HG02970 (cell line): ENCODE data around the gene SSB.
"Not testable (repeated sequence)": the region's sequence is repeated elsewhere in the genome, so short reads cannot be mapped to it uniquely, and the experiment has no call there.

Experiments used
- ATAC-seq: cut with Tn5 transposase; IDR thresholded peaks from one replicate; pipeline ENCODE4 v1.9.1; 2021; ENCODE audit warnings: mild to moderate bottlenecking, moderate library complexity, moderate number of reproducible peaks; ENCODE audit not compliant: unreplicated experiment, low FRiP score

Gene SSB

DNA sequence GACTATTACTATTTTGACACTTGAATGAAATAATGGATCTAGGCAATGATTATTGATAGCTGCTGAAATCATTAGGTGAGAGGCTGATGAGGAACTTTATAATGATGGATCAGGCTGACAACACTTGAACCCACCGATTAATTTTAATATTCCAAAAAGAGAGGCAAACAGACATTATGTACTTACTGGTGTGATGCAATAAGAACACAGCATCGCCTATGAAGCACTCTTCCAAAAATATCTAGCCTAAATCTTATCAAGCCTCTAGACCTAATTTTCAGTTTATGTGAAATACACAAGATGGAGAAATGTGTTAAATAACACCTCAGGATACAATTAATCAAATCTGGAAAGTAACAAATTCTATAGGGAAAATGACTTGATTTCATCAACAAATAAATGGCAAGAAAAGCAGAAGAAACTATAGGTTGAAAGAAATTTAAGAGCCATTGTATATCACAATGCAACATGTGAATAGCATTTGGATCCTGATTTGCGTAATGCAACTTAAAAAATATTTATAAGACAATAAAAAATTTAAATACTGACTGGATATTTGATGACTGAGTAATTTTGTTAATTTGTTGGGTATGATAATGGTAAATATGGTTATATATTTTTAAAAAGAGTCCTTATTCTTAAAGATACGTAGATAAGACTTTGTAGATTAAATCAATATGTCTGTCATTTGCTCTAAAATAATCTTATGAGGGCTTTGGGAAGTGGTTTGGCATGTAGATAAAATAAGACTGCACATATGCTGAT, 17.2 kb upstream of the SSB start:
- no peak for ATAC-seq

DNA sequence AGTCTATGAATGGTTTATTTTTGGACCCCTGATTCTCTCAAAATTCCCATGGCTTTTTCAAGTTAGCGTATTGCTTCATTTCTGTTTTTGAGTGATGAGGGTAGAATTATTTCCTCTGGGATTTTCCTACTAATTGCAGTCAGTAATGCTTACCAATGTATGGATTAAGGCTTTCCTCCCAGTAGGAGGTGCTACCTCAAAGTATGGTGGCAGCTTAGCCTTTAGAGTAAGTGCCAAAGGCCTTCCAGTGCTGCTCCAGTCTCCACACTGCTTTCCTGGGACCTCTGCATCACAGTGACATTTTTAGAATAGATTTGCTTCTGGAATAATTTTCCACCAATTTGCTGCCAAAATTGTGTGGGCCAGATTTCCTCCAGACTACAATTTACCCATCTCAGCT, 16.2 kb upstream of the SSB start:
- ATAC-seq = no peak

DNA sequence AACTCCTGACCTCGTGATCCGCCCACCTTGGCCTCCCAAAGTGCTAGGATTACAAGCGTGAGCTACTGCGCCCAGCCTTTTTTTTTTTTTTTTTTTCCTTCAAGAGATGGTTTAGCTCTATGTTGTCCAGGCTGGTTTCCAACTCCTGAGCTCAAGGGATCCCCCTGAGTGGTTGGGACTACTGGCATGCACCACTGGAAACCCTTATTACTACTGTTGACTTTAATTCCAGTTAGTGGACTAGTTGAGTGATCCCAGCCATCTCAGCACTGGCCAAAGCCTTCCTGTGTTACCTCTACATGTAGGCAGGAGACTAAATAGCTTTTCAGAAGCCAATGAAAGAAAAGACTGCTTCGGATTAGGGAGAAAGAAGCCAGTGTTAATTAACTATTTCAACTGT, 8.1 kb upstream of the SSB start:
- ATAC-seq = no peak

DNA sequence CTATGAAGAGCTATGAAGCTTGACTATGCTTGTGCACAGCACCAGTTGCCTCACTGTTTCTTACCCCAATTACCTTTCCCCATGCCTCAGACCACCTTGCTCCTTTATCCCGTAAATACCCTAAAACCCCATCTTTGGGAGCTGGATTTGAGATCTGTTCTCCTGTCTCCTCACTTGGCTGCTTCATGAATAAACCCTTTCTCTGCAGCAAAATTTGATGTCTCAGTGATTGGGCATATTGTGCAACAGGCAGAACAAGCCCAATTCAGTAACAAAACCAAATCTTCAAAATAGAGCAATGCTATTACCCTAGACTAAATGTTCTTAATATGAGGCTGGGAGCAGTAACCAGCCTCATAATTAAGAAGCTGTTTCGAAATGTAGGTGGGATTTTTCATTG, 3.5 kb upstream of the SSB start:
- ATAC-seq = no peak

DNA sequence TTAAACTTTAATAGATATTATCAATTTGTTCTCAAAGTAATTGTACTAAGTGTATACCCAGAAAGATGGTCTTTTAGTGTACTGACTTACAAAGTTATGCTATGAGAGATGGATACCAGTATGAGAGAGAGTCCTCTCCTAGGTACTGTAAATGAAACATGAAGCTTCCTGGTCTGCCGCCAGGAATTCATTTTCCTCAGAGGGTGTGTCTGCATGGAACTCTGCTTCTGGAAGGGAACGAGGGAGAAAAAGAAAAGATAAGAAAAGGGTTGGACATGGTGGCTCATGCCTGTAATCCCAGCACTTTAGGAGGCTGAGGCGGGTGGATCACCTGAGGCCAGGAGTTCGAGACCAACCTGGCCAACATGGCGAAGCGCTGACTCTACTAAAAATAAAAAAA, 2.2 kb upstream of the SSB start:
- ATAC-seq = no peak

DNA sequence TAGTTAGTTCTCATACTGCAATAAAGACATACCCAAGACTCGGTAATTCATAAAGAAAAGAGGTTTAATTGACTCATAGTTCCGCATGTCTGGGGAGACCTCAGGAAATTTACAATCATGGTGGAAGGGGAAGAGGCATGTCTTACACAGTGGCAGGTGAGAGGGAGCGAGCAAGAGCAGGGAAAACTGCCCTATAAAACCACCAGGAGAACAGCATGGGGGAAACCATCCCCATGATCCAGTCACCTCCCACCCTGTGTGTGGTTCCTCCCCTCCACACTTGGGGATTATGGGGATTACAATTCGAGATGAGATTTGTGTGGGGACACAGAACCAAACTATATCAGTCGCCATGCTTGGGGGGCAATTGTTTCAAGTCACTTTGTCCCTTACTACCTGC, 1.1 kb upstream of the SSB start:
- ATAC-seq = no peak

DNA sequence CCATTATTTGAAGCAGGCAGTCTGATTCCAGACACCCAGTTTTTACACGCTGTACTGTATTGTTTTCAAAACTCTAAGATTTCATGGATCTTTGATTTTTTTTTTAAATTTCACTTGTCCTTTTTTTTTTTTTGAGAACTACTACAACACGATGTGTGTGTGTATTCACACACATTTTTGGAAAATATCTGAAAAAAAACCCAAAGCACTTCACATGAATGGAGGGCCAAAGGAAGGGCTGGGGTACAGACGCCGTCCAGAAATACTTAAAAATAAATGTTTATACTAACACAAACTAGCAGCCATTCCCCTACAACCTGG, 314 bp upstream of the SSB start:
- ATAC-seq = no peak

DNA sequence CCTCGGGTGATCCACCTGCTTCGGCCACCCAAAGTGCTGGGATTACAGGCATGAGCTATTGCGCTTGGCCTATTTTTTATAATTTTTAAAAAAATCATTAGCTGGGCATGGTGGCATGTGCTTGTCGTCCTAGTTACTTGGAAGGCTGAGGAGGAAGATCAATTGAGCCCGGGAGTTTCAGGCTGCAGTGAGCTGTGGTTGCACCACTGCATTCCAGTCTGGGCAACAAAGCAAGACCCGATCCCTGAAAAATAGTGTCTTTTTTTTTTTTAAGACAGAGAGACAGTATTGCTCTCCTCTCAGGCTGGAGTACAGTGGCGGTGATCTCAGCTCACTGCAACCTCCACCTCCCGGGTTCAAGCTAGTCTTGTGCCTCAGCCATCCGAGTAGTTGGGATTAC, 4.8 kb downstream of the SSB start:
- no peak for ATAC-seq

DNA sequence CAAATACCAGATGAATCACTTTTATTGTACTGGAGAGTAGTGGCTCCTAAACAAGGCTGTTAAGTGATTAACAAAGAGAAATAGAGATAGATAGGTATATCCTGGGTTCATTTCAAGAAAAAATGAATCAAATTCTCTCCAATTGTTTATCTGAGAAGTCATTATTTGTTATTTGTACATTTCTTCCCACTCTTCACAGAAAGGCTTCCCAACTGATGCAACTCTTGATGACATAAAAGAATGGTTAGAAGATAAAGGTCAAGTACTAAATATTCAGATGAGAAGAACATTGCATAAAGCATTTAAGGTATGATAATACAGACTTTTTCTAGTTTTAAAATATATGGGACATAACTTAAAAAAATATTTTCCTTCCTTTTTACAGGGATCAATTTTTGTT, 7.9 kb downstream of the SSB start:
- ATAC-seq = no peak

DNA sequence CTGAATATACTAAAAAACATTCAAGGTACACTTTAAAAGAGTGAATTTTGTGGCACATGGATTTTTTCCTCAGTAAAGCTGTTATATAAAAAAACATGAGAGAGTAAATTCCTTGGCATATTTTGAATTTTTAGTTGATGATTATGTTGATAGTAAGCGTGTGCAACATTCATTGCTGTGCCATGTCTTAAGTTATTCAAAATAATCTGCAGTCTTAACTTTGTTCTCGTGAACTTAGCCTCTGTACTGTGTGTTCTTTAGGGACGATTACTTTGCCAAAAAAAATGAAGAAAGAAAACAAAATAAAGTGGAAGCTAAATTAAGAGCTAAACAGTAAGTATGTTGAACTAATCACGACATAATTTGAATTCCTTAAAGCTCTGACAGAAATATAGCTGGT, 9.6 kb downstream of the SSB start:
- ATAC-seq = no peak

DNA sequence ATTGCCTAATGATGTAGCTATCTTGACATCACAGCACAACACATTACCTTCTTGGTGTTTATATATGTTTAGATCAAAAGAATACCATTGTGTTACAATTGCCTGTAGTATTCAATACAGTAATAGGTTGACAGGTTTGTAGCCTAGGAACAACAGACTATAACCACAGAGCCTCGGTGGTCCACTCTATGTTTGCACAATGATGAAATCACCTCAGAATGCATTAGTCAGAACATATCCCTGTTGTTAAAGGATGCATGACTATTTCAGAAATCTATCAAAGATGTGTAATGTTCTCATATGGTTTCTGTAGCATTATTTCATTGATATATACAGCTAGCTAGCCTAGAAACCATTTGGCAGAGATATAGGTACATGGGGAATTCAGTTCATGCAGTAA, 17.2 kb downstream of the SSB start:
- ATAC-seq = no peak

DNA sequence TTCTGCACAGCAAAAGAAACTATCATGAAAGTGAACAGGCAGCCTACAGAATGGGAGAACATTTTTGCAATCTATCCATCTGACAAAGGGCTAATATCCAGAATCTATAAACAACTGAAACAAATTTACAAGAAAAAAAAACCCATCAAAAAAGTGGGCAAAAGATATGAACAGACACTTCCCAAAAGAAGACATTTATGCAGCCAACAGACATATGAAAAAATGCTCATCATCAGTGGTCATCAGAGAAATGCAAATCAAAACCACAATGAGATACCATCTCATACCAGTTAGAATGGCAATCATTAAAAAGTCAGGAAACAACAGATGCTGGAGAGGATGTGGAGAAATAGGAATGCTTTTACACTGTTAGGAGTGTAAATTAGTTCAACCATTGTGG, 18.3 kb downstream of the SSB start:
- not testable (repeated sequence) for ATAC-seq

DNA sequence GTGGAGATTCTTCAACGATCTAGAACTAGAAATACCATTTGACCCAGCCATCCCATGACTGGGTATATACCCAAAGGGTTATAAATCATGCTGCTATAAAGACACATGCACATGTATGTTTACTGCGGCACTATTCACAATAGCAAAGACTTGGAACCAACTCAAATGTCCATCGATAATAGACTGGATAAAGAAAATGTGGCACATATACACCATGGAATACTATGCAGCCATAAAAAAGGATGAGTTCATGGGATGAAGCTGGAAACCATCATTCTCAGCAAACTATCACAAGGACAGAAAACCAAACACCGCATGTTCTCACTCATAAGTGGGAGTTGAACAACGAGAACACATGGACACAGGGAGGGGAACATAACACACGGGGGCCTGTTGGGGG, 18.7 kb downstream of the SSB start:
- ATAC-seq = not testable (repeated sequence)

DNA sequence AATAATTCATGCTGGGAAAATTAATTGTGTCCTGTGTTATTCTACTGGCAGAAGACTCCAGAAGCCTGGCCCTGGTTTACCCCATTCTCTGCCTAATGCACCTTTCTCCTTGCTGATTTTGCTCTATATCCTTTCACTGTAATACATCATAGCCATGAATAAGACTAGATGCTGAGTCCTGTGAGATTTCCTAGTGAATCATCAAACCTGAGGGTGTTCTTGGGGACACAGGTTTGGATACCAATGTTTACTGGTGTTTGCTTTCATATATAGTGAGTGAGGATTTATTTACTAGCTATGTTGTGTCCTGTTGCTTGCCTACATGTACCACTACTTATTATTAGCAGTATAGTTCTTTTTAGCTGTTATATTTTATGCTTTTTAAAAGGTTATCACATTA, 19.6 kb downstream of the SSB start:
- ATAC-seq = no peak

DNA sequence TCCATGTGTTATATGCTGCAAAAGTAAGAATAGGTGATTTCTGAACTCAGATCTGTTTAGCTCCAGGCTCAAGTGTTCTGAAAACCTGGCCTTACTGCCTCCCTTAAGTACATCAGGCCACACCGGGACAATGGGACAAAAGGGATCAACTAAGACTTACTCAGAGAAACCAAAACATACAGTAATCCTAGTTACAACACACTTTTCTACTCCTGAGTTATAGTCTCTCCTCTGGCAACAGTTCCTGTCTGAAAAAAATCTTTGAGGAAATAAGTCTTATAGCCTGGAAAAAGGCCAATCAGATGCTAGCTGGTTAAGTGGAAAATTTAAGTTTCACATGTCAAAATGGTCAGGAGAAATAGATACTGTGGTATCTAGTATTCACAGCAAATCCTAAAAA, 20.4 kb downstream of the SSB start:
- no peak for ATAC-seq

DNA sequence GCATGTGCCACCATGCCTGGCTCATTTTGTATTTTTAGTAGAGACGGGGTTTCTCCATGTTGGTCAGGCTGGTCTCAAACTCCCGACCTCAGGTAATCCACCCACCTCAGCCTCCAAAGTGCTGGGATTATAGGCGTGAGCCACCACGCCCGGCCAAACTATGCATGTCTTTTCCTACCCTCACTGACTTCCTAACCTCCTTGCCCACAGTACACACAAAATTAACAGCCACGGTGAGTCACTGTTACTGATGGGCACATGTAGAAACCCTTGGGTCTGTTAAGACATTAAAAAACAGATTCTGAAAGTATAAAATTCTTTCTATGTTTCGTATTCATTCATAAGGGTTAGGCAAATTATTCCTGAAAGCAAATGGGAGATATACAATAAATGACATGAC, 21.4 kb downstream of the SSB start:
- ATAC-seq = not testable (repeated sequence)

DNA sequence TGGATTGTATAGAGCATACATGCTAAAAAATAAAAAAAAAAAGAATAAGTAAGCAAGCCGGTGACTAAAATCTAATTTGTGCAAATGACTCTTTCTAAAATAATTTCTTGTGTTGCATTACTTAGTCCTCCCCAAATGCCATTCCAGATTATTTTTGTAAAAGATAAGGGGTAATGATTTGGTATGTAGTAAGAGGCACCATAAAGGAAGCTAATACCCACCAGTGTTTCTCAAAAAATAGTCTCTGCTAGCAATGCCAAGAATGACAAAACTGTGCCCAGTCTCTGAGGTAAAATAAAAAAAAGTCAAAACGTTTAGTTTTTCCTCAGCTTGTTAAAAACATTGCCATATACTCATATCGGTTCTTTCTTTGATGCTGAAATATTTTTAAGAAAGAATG, 23.4 kb downstream of the SSB start:
- ATAC-seq = no peak

DNA sequence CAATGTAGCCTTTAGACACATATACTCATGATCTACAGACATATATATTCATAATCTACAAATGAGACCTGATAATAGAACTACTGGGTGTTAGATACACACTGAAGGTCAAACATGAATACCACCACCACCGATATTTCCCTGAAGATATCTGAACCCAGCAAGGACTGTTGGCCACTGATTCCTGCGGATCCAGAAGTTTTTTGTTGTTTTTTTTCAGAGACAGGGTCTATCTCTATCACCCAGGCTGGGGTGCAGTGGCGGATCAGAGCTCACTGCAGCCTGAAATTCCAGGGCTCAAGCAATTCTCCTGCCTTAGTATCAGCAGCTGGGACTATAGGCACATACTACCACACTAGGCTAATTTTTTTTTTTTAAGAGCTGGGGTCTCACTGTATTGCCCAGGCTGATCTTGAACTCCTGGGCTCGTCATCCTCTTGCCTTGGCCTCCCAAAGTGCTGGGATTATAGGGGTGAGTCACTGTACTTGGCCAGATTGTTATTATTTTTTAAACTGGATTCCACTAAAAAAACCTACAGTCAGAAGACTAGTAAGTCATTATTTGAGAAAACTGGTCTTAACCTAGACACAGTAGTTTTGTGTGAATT, 24.2 kb downstream of the SSB start:
- ATAC-seq = no peak

DNA sequence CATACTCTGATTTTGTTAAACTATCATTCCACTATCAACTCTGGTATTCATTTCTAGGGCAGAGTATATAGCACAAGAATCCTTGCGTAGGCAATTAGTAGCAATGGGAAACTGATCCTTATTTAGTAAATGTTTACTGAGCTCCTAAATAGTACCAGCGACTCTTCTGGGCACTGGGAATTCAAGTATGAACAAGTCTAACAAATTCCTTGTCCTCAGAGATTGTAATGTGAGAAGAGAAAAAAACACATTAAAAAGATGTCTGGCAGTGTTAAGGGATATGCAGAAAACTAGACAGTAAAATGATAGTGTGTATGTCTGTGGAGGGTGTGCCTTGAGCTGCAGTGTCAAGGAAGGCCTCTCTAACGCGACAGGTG, 25.3 kb downstream of the SSB start:
- ATAC-seq = no peak

DNA sequence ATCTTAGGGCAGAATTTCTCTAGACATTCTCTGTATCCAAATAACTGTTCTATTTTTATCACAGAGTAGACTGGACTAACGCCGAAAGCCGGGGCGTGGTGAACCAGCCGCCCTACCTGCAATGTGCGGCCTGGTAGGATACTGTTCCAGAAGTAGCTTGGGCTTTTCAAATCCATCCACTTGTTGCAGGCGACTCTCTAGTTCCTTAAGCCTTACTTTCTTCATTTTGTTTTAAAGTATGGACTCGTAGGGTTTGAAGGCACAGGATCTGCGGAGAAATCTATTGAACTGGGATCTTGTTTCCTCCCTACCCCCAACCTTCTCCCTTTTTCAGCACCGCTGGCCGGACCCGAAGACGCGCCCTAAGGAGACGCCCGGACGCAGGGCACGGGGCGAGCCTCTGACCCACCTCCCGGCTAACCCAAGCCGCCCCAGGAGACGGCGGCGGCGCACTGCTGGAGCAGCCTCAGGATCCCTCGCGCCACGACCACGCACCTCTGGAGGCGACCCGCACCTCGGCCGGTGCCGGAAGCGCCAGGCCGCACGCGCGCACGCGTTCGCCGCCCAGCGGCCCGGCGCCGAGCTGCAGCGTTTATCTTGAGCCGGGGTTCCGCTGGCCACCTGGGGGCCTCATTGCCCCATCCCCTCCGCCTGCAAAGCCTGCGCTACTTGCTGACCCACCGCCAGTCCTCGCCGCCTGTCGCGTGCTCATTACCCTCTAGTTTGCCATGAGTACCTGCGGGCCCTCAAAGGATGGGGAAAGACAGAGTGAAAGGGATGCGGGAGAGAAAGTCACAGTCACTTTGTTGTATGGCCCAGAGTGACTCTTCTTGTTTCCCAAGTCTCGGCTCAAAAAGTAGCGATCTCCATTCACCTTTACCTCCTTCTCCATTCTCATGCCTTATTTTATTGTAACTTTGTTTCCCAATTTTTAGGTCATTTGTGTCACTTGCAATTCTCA, 26.0 kb downstream of the SSB start, which contains the start of gene METTL5:
TSS of gene METTL5 (minus strand) at position 533 of the 961 bp plus-strand sequence. CDS start at position 225, 308 bp downstream.
- peak; percentile 67 for ATAC-seq
